C4-2B (cell line): ENCODE measurements around the gene ZDHHC22.

Experiments
- H3K27ac ChIP-seq: fragments of 450-650 bp; 2 replicates; pipeline ENCODE4 v1.5.1; 2017
- CTCF ChIP-seq: fragments of 450-650 bp; conservative IDR thresholded peaks from 2 replicates; pipeline ENCODE4 v1.5.1; 2017; ENCODE audit warnings: mild to moderate bottlenecking
- ZFX ChIP-seq: fragments of 450-650 bp; IDR thresholded peaks from 2 replicates; pipeline ENCODE4 v1.6.1; 2017

ZDHHC22 gene

GRCh38 chr14:77085538-77085937 is 56.1 kb downstream of the ZDHHC22 start:
- no peak for TF ChIP-seq ZFX
- no peak for TF ChIP-seq CTCF
- H3K27ac ChIP-seq = no peak overlapping the region

GRCh38 chr14:77084985-77085384 is 56.6 kb downstream of the ZDHHC22 start:
- TF ChIP-seq ZFX (no peak), CTCF (no peak)

GRCh38 chr14:77083082-77083481 is 58.5 kb downstream of the ZDHHC22 start:
- no peak for TF ChIP-seq CTCF
- TF ChIP-seq ZFX = no peak
- no peak overlapping the region for H3K27ac ChIP-seq

More at GRCh38 chr14:77084985-77085384, 56.6 kb downstream of the ZDHHC22 start:
- H3K27ac ChIP-seq = no peak overlapping the region

GRCh38 chr14:77082356-77082755 is 59.2 kb downstream of the ZDHHC22 start:
- no peak for TF ChIP-seq ZFX
- no peak for TF ChIP-seq CTCF
- H3K27ac ChIP-seq = no peak overlapping the region
